ENCODE data around the gene SESN1.

GRCh38 chr6:109051301-109052017 is 43.2 kb downstream of the SESN1 start:
- TF ChIP-seq CTCF (IDR thresholded peaks at IDR 0.05) = no peak
- no peak for TF ChIP-seq RELA (CRISPR knock-in tag; IDR thresholded peaks at IDR 0.05; ENCODE audit: borderline replicate concordance)
- TF ChIP-seq, protein P1, sequence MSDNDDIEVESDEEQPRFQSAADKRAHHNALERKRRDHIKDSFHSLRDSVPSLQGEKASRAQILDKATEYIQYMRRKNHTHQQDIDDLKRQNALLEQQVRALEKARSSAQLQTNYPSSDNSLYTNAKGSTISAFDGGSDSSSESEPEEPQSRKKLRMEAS (CRISPR knock-in tag; IDR thresholded peaks at IDR 0.05) = no peak
- no peak for TF ChIP-seq E2F5 (CRISPR knock-in tag; IDR thresholded peaks at IDR 0.05)
- TF ChIP-seq, protein P2, sequence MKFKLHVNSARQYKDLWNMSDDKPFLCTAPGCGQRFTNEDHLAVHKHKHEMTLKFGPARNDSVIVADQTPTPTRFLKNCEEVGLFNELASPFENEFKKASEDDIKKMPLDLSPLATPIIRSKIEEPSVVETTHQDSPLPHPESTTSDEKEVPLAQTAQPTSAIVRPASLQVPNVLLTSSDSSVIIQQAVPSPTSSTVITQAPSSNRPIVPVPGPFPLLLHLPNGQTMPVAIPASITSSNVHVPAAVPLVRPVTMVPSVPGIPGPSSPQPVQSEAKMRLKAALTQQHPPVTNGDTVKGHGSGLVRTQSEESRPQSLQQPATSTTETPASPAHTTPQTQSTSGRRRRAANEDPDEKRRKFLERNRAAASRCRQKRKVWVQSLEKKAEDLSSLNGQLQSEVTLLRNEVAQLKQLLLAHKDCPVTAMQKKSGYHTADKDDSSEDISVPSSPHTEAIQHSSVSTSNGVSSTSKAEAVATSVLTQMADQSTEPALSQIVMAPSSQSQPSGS (CRISPR knock-in tag; IDR thresholded peaks at IDR 0.05; ENCODE audit: borderline replicate concordance, low read depth) = no peak
- TF ChIP-seq ELF4 (CRISPR knock-in tag; IDR thresholded peaks at IDR 0.05; ENCODE audit: low read depth) = no peak
- TF ChIP-seq, protein P3, sequence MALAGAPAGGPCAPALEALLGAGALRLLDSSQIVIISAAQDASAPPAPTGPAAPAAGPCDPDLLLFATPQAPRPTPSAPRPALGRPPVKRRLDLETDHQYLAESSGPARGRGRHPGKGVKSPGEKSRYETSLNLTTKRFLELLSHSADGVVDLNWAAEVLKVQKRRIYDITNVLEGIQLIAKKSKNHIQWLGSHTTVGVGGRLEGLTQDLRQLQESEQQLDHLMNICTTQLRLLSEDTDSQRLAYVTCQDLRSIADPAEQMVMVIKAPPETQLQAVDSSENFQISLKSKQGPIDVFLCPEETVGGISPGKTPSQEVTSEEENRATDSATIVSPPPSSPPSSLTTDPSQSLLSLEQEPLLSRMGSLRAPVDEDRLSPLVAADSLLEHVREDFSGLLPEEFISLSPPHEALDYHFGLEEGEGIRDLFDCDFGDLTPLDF (CRISPR knock-in tag; IDR thresholded peaks at IDR 0.05) = no peak
- TF ChIP-seq, protein P4, sequence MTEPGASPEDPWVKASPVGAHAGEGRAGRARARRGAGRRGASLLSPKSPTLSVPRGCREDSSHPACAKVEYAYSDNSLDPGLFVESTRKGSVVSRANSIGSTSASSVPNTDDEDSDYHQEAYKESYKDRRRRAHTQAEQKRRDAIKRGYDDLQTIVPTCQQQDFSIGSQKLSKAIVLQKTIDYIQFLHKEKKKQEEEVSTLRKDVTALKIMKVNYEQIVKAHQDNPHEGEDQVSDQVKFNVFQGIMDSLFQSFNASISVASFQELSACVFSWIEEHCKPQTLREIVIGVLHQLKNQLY (CRISPR knock-in tag; IDR thresholded peaks at IDR 0.05) = no peak
- TF ChIP-seq E2F4 (CRISPR knock-in tag; IDR thresholded peaks at IDR 0.05; ENCODE audit: borderline replicate concordance, low read depth) = no peak
- no peak for TF ChIP-seq NFE2L1 (CRISPR knock-in tag; IDR thresholded peaks at IDR 0.05)
- TF ChIP-seq CBFB (CRISPR knock-in tag; IDR thresholded peaks at IDR 0.05; ENCODE audit: low read depth) = no peak
- TF ChIP-seq ZNF232 (CRISPR knock-in tag; IDR thresholded peaks at IDR 0.05) = no peak
- no peak for TF ChIP-seq USF2 (CRISPR knock-in tag; IDR thresholded peaks at IDR 0.05)
- TF ChIP-seq ZBTB21 (CRISPR knock-in tag; IDR thresholded peaks at IDR 0.05; ENCODE audit: borderline replicate concordance) = no peak
